GM18870 (cell line): Measurements from ENCODE around the gene ENTPD2.

Source experiments
- ATAC-seq: cut with Tn5 transposase; IDR thresholded peaks from one replicate; pipeline ENCODE4 v1.9.1; 2021; ENCODE audit warnings: moderate library complexity; ENCODE audit not compliant: unreplicated experiment

Gene ENTPD2

GRCh38 chr9:137053944-137054931 is at the start of gene ENTPD2:
Gene ENTPD2, minus strand, starts transcription at chr9:137054061. Its CDS starts 64 bp downstream, at chr9:137053997.
- ATAC-seq: no peak

- no peak for ATAC-seq
These were observed 49.5 kb upstream of the ENTPD2 start for GRCh38 chr9:137103206-137103999.

DNA sequence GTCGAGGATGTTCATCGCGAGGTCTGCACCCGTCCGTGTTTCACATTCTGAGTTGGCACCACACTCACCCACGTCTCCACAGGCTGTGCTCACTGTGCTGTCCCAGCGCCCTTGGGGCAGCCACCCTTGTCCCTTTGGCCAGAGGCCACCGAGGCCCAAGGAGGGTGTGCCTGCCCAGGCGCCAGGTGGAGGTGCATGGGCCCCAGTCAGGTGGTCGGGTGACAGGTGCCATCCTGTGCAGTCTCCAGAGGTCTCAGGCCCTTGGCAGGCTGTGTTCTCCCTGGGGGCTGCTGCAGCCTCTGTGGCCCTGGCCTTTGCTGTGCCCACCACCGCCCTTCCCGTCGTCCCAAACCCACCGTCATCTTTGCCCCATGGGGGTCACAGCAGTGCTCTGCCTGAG is 45.4 kb upstream of the ENTPD2 start:
- no peak for ATAC-seq

GRCh38 chr9:137097761-137098462 is 44.1 kb upstream of the ENTPD2 start:
- ATAC-seq: no peak

- no peak for ATAC-seq
These were observed 43.1 kb upstream of the ENTPD2 start for GRCh38 chr9:137096785-137097546.

DNA sequence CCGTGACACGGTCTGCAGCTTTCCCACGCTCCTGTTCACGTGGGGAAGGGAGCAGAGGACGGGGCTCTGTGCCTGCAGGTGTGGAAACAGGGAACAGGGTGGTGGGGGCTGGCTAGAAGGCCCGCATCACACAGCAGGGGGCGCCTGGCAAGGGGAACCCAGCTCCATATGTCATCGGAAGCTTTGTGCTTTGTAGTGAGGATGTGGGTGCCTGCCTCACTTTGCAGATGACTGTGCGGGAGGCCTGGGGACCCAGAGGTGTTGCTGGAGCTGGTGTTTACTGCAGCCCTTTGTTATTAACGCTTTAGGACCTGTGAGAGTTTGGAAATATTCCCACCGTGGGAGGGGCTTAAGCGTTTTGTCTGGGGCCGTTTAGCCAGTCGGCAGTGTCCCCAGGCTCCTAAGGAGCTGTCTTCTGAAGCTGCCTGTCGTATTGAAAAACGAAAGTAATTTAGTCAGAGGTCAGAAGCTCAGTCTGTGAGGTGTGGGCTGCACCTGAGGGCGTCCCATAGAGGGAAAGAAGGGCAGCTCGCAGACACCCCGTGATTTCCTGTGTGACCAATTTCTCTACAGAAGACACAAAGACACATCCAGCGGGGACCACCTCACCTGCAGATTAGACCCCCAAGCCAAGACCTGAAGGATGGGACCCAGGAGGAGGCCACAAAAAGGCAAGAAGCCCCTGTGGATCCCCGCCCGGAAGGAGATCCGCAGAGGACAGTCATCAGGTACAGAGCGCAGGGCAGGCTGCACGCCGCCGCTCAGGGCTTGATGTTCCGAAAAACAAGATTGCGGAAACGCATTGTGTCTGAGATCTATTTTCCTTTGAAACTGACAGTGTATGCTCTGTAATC is 42.0 kb upstream of the ENTPD2 start:
- no peak for ATAC-seq

DNA sequence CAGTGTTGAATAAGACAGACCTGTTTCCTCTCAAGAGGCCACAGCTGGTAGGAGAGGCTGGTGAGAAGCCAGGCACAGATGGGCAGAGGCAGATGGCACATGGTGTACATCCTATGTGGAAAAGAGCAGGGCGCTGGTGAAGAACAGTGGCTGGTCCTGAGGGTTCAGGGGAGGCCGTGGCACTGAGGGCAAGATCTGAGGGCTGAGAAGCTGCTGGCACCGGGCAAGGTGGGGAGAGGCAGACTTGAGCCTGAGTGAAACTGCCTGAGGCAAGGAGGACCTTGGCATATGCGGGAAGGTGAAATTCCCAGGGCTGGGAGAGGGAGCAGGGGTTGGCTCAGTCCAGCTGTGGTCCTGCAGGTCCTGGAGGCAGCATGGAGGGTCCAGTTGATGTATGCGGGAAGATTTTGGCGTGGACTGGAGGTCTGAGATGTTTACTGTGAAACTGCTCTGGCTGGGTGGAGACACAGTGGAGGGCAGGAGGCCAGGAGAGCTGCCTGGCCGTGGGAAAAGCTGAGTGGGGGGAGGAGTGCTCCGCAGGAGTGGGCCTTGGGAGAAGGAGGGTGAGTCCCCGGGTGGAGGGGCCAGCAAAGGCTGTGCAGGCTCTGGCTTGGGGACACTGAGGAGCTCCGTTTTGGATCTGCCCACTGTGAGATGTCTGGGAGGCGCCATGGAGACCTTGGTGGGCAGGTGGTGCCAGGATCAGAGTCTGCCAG is 35.5 kb upstream of the ENTPD2 start:
- ATAC-seq: no peak

- no peak for ATAC-seq
These were observed 34.3 kb upstream of the ENTPD2 start for GRCh38 chr9:137088121-137088520.

GRCh38 chr9:137087409-137087925 is 33.6 kb upstream of the ENTPD2 start:
- ATAC-seq: no peak

GRCh38 chr9:137086531-137087408 is 32.9 kb upstream of the ENTPD2 start, which contains the start of gene MAN1B1:
Gene MAN1B1, plus strand, starts transcription at chr9:137086985. Its CDS starts 15 bp downstream, at chr9:137087000.
- ATAC-seq: peak; percentile 74

DNA sequence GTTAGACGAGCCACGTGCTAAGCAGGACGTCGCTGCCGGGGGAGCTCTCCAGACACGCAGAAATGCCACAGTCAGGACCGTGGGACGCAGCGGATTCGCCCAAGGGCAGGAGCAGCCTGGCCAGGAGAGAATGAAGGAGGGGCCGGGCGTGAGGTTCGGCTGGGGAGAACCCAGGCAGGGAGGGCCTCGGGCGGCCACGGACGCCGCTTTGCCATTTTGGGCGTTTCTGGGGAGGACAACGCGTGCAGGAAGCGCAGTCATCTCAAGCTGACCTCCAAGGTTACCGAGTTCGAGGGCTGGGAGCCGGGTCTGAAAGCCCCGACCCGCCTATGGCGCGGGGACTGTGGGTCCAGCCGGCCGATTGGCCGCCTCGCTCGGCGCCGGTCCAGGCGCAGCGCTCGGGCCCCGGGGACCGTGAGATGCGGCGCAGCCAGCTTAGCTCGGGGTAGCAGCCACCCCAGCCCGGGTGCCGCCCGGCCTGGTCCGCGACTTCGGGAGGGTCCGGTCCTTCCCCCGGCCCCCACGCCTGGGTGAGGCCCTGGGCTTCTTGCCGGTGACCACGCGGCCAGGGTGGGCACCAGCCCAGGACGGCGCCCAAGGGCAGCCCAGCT is 32.2 kb upstream of the ENTPD2 start:
- ATAC-seq: peak; percentile 3

- no peak for ATAC-seq
These were observed 30.7 kb upstream of the ENTPD2 start for GRCh38 chr9:137084526-137084925.

DNA sequence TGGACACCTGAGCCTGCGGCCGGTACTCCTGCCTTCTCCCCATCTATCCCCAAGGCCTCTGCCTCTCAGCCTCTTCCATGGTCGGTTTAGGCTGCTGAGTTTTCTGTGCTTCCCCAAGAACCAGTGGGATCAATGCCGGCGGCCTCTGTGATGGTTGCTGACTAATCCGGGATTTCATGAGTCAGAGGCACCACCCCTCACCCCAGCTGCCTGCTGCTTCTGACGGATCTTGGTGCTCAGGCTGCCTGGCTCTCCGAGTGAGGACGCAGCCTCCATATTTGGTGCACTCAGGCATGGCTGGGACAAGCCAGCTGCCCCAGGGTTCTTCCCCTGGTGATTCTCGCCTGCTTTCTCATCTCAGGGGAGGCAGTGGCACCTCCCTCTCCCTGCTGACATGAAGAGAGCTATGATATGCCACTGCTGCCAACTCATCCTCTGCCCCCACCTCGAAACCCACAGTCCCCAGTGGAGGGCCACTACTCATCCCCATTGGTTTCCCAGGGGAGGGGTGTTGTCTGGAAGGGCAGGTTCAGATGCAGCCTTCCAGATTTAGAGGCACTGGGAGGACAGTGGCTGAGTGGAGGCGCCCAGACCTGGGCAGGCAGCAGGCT is 29.6 kb upstream of the ENTPD2 start:
- ATAC-seq: no peak

- ATAC-seq: no peak
These were observed 29.0 kb upstream of the ENTPD2 start for GRCh38 chr9:137082925-137083290.

DNA sequence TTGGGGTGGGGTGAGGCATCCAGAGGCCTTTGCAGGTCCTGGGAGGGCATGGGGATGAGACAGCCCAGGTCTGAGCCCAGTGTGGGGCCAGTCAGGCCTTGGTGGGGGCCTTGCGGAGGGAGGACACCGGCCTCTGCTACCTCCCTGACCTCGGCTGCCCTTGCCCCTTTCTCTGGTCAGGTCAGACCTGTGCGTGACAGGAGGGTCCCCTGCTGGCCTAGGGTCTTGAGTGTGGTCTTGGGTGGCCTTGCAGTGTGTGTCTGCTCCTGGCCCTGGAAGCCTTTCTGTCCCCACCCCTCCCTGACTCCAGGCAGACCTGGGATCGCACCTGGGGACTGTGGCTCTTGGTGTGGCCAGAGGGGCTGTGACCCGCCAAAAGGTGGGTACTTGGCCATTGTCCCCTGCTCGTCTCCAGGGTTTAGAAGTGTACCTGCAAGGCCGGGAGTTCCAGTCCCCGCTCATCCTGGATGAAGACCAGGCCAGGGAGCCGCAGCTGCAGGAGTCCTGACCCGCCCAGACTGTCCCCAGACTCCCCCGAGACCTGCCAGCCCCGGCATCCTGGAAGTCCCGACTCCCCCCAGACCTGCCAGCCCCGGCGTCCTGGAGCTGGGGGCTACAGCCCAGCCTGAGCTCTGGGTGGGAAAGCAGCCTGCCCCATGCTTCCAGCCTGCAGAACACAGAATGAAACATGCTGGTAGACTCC is 28.5 kb upstream of the ENTPD2 start:
- ATAC-seq: no peak
